DMS79 (cell line): Measurements from ENCODE around the gene PRPF19.

Experiments used
- DNase-seq: peaks from one replicate; lab custom pipeline; 2025; lab: John Stamatoyannopoulos, UW

Gene PRPF19

GRCh38 chr11:60937811-60938210, 31.4 kb upstream of the PRPF19 start:
- no peak for DNase-seq

GRCh38 chr11:60937144-60937527, 30.8 kb upstream of the PRPF19 start:
- DNase-seq = no peak

GRCh38 chr11:60936467-60937143, 30.2 kb upstream of the PRPF19 start:
- DNase-seq = no peak

- DNase-seq = no peak
Observed at GRCh38 chr11:60935676-60936442, 29.5 kb upstream of the PRPF19 start.

GRCh38 chr11:60934790-60935605, 28.6 kb upstream of the PRPF19 start:
- no peak for DNase-seq

- no peak for DNase-seq
Observed at GRCh38 chr11:60934124-60934789, 27.9 kb upstream of the PRPF19 start.

- DNase-seq = no peak
Observed at GRCh38 chr11:60933416-60934123, 27.2 kb upstream of the PRPF19 start.

GRCh38 chr11:60932605-60933356, 26.4 kb upstream of the PRPF19 start:
- DNase-seq = no peak

GRCh38 chr11:60931917-60932316, 25.5 kb upstream of the PRPF19 start:
- no peak for DNase-seq

- no peak for DNase-seq
Observed at GRCh38 chr11:60930394-60930793, 24.0 kb upstream of the PRPF19 start.

- no peak for DNase-seq
Observed at GRCh38 chr11:60929764-60930163, 23.4 kb upstream of the PRPF19 start.

GRCh38 chr11:60928563-60929001, 22.2 kb upstream of the PRPF19 start:
- no peak for DNase-seq

- DNase-seq = no peak
Observed at GRCh38 chr11:60927600-60927999, 21.2 kb upstream of the PRPF19 start.

- DNase-seq = peak; percentile 49
Observed at GRCh38 chr11:60927061-60927592, 20.7 kb upstream of the PRPF19 start.

GRCh38 chr11:60926500-60926899, 20.1 kb upstream of the PRPF19 start:
- no peak for DNase-seq

- peak; percentile 7 for DNase-seq
Observed at GRCh38 chr11:60925868-60926267, 19.5 kb upstream of the PRPF19 start.

- DNase-seq = no peak
Observed at GRCh38 chr11:60924906-60925853, 18.8 kb upstream of the PRPF19 start.

GRCh38 chr11:60924110-60924905, 17.9 kb upstream of the PRPF19 start, which contains the start of gene TMEM132A:
TSS of gene TMEM132A (plus strand) at chr11:60924460. CDS start at chr11:60924634, 174 bp downstream.
- peak; percentile 13 for DNase-seq

GRCh38 chr11:60923800-60924109, 17.4 kb upstream of the PRPF19 start:
- no peak for DNase-seq
